ENCODE results near the gene AFF1.
"Not testable (repeated sequence)": the region's sequence is repeated elsewhere in the genome, so short reads cannot be mapped to it uniquely, and the experiment has no call there.

The AFF1 gene

DNA sequence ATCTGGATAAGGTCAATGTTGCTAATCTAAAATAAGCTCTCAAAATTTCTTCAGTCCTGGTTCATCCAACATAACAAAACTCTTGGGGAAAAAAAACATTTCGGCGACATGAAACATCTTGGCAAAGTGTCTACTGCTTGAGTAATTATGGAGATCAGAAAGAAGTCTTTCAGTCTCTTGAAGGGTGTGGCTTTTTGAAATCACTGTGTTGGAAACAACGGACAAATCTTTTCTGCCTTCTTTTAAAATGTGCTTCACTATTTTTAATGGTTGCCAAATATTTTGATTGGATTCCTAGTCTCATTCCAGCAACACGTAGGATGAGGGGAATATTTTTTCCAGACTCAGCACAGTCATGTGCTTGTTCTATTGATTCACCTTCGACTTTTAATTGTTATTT, 147.0 kb downstream of the AFF1 start:
- no peak for DNase-seq (ENCODE audit: low read depth)

DNA sequence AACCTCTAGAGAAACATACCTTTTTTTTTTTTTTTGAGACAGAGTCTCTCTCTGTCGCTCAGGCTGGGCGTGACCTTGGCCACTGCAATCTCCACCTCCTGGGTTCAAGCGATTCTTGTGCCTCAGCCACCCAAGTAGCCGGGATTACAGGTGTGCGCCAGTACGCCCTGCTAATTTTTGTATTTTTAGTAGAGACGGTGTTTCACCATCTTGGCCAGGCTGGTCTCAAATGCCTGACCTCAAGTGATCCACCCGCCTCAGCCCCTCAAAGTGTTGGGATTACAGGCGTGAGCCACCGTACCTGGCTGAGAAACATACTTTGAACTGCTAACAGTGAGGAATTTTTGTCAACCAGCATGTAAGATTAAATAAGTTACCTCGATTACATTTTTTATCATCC, 150.9 kb downstream of the AFF1 start:
- DNase-seq (ENCODE audit: low read depth): not testable (repeated sequence)

DNA sequence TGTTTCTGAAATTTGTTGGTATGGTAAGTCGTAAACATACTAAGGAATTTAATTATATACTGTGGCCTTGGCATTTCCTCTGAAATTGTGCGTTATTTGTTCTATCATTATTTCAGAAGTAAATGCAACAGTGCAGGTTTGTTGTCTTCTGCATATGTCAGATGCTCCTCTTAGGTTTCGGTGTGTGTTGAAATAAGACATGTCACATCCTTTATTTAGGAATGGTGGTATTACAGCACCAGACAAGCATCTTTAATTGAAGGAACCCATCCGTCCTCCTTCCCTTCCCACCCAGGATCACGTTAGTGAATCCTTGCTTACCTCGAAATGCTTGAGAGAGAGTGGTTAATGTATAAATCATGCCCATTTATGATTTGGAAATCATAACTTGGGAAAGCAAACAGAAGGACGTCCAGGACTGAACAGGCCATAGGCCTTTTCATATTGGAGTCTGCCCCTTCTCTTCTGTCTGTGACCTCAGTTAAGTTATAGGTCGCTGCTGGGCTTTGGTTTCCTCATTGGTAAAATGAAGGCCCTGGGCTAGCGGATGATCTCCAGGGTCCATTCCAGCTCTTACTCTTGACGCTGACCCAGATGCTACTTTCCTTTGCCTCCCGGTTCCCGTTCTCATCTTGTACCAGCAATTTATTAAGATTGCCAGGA, 151.5 kb downstream of the AFF1 start:
- DNase-seq (ENCODE audit: low read depth): no peak

DNA sequence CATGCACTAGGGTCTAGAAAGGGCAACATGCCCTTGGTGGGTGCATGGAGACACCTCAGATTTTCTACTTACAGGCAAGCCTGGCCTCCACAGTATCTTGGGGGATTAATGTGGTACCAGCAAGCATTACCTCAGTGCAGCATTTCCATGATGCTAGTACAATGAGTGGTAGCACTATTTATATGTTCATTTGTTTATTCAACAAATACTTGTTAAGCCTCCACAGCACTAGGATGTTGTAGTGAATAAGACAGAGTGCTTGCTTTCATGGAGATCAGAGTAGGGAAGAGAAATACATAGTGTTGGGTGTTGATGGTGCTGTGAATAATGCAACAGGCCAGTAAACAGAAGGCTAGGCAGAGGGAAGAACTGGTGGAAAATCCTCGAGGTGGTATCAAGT, 152.2 kb downstream of the AFF1 start:
- no peak for DNase-seq (ENCODE audit: low read depth)

DNA sequence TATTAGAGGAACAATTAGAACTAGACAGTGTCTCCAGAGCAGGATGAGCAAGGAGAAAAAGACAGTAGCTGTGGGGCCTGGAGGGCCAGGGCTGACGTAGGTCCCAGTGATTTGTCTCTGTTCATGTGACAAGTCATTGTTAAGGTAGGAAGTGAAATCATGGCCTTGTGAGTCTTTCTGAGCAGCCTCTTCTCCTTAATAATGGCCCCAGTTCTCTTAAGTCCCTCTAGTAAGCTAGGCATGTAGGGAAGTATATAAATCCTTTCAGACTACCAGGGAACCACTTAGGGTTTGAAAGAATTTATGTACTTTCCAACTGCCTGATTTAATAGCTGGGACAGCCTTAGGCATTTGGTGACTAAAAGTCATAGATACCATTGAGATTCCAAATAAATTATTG, 152.6 kb downstream of the AFF1 start:
- DNase-seq (ENCODE audit: low read depth): no peak

DNA sequence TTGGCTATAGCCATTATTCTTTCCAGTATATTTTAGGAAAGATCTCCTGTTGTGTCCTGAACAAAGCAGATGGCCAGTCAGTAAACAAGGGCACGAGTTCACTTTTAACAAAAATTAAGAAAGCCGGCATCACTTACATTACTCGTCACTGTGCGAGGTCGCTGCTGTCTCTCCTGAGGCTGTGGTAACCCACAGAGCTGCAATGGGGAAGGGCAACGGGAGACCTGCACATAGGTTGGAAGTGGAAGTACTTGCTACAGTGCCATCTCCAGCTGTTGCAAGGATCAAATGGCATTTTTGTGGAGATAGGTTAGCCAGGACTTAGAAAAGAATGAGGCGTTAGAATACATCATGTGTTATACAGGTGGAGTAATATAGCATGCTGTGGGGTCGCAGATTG, 153.4 kb downstream of the AFF1 start:
- DNase-seq (ENCODE audit: low read depth): no peak

- DNase-seq (ENCODE audit: low read depth): no peak
Observed at GRCh38 chr4:87089368-87089767, 154.6 kb downstream of the AFF1 start.

- no peak for DNase-seq (ENCODE audit: low read depth)
Observed at GRCh38 chr4:87090305-87090704, 155.5 kb downstream of the AFF1 start.

GRCh38 chr4:87092389-87093141, 157.8 kb downstream of the AFF1 start:
- no peak for DNase-seq (ENCODE audit: low read depth)

DNA sequence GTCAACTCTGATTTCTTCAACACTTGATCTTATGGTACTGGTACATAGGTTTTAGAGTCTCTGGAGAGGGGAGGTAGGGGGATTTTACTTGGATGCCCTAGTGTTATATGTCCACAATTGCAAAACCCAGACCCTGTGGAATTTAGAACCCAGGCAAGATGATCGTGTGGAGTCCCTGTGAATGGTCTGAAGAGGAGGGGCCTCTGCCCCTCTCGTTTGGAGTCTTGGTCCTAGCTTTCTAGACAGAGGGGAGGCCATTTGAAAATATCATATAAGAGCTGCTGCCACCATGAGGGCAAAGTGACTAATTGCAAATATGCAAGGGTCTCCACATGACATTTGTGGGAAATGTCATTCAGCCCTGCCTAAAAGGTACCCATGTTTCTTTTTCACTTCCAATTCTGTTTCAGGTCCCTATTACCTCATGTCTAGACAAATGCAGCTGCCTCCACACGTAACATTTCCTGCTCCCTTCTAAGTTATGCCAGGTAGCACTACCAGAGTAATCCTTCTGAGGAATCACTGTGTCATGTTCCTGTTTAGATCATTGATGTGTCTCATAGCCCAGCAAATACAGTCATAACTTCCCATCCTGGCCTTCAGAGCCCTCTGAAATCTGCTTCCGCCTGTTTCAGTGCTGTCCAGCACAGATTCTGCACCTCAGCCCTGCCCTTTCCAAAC, 158.8 kb downstream of the AFF1 start:
- peak; percentile 6 for DNase-seq (ENCODE audit: low read depth)

GRCh38 chr4:87097075-87097474, 162.3 kb downstream of the AFF1 start:
- DNase-seq (ENCODE audit: low read depth): no peak

- no peak for DNase-seq (ENCODE audit: low read depth)
Observed at GRCh38 chr4:87100168-87100567, 165.4 kb downstream of the AFF1 start.

GRCh38 chr4:87101543-87102199, 166.9 kb downstream of the AFF1 start:
- DNase-seq (ENCODE audit: low read depth): no peak

DNA sequence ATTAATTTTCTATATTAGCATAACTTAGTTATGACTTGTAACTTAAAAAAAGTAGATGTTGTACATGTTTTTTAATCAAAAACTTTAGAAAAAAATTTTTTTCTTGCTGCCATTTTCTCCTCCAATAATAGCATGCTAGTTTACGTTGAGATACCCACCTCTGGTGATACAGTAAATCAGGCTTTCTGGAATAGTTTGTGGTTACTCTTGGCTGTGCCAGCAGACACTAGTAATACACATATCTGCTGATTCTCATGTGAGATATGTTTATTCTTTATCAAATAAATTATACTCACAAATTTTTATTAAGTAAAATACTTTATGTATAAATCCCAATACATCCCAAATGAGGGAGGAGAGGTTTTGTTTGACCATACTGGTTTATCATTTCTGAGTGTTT, 168.3 kb downstream of the AFF1 start:
- no peak for DNase-seq (ENCODE audit: low read depth)

DNA sequence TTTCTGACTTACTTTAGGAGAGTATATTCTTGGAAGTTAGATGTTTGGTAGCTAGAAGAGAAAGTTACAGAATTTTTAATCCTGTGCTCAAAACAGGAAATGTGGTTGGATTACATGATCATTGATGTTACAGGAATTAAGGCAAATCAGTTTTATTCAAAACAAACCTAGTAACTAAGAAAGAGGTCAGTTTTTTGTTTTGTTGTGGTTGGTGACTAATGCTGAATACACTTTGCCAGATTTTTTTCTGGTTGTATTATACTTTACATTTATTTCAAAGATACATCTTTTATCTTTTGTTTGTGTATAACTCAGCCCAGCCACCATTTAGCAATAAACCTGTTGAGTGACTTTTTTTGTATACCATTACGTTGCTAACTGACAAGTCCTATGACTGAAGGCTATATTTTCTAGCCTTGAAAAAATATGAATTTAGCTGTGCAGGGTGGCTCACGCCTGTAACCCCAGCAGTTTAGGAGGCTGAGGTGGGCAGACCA, 168.9 kb downstream of the AFF1 start:
- no peak for DNase-seq (ENCODE audit: low read depth)

- DNase-seq (ENCODE audit: low read depth): no peak
Observed at GRCh38 chr4:87105101-87105845, 170.5 kb downstream of the AFF1 start.

GRCh38 chr4:87108142-87108546, 173.3 kb downstream of the AFF1 start:
- DNase-seq (ENCODE audit: low read depth): no peak

- DNase-seq (ENCODE audit: low read depth): no peak
Observed at GRCh38 chr4:87109121-87109520, 174.3 kb downstream of the AFF1 start.

DNA sequence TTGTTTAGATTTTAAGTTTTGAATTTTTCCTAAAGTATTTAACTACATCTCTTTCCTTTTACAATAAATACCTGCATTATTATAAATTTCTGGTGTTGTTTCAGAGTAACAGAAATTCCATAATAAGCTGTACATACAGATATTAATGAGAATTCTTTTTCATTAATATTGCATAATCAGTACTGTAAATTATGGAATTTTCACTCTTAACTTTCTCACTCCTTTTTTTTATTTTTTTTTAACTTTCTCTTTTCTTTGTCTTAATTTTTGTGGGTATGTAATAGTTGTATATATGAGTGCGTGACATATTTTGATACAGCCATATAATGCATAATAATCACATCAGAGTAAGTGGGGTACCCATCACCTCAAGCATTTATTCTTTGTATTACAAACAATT, 175.1 kb downstream of the AFF1 start:
- DNase-seq (ENCODE audit: low read depth): no peak

- no peak for DNase-seq (ENCODE audit: low read depth)
Observed at GRCh38 chr4:87112063-87112462, 177.3 kb downstream of the AFF1 start.

DNA sequence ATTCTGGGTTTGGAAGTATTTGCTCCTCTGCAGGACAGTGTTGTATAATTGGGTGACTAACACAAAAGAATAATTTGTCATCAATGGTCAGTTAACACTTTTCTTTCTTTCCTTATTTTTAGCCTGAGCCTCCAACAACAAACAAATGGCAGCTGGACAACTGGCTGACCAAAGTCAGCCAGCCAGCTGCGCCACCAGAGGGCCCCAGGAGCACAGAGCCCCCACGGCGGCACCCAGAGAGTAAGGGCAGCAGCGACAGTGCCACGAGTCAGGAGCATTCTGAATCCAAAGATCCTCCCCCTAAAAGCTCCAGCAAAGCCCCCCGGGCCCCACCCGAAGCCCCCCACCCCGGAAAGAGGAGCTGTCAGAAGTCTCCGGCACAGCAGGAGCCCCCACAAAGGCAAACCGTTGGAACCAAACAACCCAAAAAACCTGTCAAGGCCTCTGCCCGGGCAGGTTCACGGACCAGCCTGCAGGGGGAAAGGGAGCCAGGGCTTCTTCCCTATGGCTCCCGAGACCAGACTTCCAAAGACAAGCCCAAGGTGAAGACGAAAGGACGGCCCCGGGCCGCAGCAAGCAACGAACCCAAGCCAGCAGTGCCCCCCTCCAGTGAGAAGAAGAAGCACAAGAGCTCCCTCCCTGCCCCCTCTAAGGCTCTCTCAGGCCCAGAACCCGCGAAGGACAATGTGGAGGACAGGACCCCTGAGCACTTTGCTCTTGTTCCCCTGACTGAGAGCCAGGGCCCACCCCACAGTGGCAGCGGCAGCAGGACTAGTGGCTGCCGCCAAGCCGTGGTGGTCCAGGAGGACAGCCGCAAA, 179.6 kb downstream of the AFF1 start:
- DNase-seq (ENCODE audit: low read depth): no peak

All from T follicular helper cell (primary cell).